RWPE1 (cell line): ENCODE data around the gene CAMK1D.

ENCODE experiments used
- CTCF ChIA-PET: fragments of 350-600 bp; sonication (Branson Sonifier 250); formaldehyde crosslinking; extraction: SDS; loops from one replicate; lab custom pipeline; 2021; lab: Yijun Ruan, JAX
- POLR2A ChIA-PET: fragments of 400-600 bp; formaldehyde crosslinking; extraction: SDS; loops from one replicate; lab custom pipeline; 2020; ENCODE audit warnings: antibody characterized with exemption; ENCODE audit not compliant: low non-redundant PET; lab: Yijun Ruan, JAX
- DNase-seq: peaks from one replicate; pipeline ENCODE4 v3.0.0; 2012; ENCODE audit warnings: low spot score
- H3K27ac ChIP-seq: fragments of 450-650 bp; 2 replicates; pipeline ENCODE4 v1.5.1; 2017
- CTCF ChIP-seq: fragments of 450-650 bp; conservative IDR thresholded peaks from 2 replicates; pipeline ENCODE4 v1.5.1; 2017; ENCODE audit warnings: low read depth, mild to moderate bottlenecking

CAMK1D gene

DNA sequence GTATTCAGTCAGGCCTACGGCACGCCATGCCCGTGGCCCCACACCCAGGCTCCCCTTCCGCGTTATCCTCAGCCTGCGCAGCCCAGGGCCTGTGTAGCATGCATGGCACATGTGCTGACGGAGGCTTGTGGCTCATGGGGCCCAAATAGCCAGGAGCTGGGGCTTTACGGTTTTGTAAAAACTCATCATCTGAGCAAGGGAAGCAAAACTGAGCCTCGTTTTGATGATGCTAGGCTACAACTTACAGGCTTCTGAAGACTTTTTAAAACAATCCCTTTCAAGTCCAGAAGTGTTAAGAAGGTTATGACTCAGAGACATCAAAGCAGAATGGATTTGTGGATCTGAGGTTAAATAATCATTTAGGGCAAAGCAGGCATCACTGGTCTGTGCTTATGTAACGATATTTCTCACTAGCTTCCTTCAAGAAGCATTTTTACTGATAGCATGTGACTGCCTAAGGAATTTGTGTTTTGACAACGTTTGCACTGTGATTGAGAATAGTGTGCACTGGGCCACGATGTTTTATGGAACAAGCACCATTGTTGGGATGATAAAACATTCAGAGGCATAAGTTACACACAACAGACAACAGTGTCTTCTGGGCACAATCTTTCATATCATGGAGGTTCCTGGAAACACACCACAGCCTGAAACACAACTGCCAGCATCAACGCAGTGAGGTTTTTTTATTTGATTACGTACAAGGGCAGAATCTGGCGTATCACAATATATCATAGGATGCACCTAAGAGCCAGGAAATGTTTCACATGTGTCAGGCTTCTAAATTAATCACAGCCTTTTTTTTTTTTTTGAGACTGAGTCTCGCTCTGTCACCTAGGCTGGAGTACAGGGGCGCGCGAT lies 377.9 kb downstream of the CAMK1D start:
- CTCF ChIA-PET, result interaction anchor here (0.6 to 0.7 kb wide), 2 partner anchors 16 to 56 kb away, joined by 3 to 4 read pairs; no protein-coding TSS in a partner anchor

GRCh38 chr10:12727832-12728215 lies 378.5 kb downstream of the CAMK1D start:
- no peak for DNase-seq
- no peak for TF ChIP-seq CTCF
- ChIA-PET POLR2A (interaction anchor here (0.7 kb wide), 1 partner anchor 358 kb away, joined by 16 read pairs; no protein-coding TSS in a partner anchor), CTCF (no interaction called here)
- H3K27ac ChIP-seq, result no peak overlapping the region

More for the DNA sequence above, 377.9 kb downstream of the CAMK1D start:
- H3K27ac ChIP-seq, result peak overlapping the region; percentile 13; the same call in 1 of the 2 replicates
- DNase-seq, result no peak
- no peak for TF ChIP-seq CTCF
- POLR2A ChIA-PET, result interaction anchor here (0.7 kb wide), 1 partner anchor 358 kb away, joined by 16 read pairs; no protein-coding TSS in a partner anchor

- DNase-seq, result no peak
- no peak for TF ChIP-seq CTCF
- no peak overlapping the region for H3K27ac ChIP-seq
- ChIA-PET POLR2A (no interaction called here), CTCF (no interaction called here)
Observed at GRCh38 chr10:12728494-12728893, 379.1 kb downstream of the CAMK1D start.

- POLR2A ChIA-PET, result no interaction called here
- no peak for TF ChIP-seq CTCF
- CTCF ChIA-PET, result no interaction called here
- H3K27ac ChIP-seq, result no peak overlapping the region
- DNase-seq, result no peak
Observed at GRCh38 chr10:12729885-12730284, 380.5 kb downstream of the CAMK1D start.

DNA sequence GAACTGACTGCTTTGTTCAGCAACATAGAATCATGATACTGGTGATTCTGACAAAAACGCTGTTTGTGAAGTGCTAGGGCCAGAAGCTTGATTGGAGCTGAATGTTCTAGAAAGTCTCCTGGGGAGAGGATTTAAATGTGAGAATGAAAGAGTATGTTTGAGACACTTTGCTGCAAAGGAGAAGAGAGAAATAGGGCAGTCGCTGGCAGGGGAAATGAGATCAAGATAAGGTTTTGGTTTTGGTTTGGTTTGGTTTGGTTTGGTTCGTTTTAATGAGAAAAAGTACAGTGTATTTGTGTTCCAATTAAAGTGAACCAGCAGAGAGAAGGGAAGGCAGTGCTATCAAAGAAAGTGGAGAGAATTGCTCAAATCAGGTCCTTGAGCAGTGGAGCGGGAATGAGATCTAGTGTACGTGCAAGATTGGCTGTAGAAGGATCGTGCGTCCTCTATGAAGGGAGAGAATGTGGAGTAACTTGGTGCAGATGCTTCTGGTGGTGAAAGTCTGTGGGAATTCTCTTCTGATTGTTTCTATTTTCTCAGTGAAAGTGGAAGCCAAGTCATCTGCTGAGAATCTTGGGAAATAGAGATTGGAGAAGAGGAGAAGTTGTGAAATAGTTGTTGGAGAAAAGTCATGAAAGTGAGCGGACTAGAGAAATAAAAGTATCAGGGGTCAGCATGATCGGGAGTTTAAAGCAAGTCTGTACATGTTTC lies 381.6 kb downstream of the CAMK1D start:
- no peak for TF ChIP-seq CTCF
- no peak for DNase-seq
- ChIA-PET POLR2A (no interaction called here), CTCF (no interaction called here)
- H3K27ac ChIP-seq, result no peak overlapping the region

DNA sequence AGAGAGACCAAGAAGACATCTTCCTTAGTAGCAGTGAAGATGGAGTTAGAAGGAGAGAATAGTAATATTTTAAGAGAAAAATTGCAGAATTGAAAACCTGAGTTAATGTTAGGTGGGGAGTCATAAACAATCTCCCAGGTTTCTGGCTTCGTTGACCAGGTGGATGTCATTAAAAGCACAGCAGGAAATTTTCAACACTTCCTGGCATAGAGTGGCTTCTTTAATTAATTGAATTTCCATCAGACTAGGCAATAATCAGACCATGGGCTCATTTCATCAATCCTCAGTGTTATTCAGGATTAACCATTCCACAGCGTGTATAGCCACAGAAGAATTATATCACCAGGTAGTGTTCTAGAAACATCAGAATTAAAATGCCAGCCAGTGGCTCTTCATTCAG lies 383.9 kb downstream of the CAMK1D start:
- TF ChIP-seq CTCF, result no peak
- ChIA-PET CTCF (no interaction called here), POLR2A (no interaction called here)

More for the DNA sequence above, 383.9 kb downstream of the CAMK1D start:
- DNase-seq, result no peak
- H3K27ac ChIP-seq, result no peak overlapping the region
